Stimulated activated CD8-positive, alpha-beta memory T cell treated with anti-CD3 and anti-CD28 coated beads, Interleukin-7, amount 100 ng/mL, for 1 hour (primary cell): ENCODE data around the gene SOX2.

ENCODE experiments used
- DNase-seq, 2 donors: peaks; one replicate each; pipeline ENCODE4 v3.0.0-alpha.2; 2020; ENCODE audit warnings: low read depth in 2 of 2

SOX2 gene

DNA sequence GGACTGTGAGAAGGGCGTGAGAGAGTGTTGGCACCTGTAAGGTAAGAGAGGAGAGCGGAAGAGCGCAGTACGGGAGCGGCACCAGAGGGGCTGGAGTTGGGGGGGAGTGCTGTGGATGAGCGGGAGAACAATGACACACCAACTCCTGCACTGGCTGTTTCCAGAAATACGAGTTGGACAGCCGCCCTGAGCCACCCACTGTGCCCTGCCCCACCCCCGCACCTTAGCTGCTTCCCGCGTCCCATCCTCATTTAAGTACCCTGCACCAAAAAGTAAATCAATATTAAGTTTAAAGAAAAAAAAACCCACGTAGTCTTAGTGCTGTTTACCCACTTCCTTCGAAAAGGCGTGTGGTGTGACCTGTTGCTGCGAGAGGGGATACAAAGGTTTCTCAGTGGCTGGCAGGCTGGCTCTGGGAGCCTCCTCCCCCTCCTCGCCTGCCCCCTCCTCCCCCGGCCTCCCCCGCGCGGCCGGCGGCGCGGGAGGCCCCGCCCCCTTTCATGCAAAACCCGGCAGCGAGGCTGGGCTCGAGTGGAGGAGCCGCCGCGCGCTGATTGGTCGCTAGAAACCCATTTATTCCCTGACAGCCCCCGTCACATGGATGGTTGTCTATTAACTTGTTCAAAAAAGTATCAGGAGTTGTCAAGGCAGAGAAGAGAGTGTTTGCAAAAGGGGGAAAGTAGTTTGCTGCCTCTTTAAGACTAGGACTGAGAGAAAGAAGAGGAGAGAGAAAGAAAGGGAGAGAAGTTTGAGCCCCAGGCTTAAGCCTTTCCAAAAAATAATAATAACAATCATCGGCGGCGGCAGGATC lies at the start of gene SOX2:
TSS of gene SOX2 (plus strand) at position 601 of the 811 bp plus-strand sequence. CDS start 436 bp downstream, outside the sequence.
- DNase-seq = no peak

DNA sequence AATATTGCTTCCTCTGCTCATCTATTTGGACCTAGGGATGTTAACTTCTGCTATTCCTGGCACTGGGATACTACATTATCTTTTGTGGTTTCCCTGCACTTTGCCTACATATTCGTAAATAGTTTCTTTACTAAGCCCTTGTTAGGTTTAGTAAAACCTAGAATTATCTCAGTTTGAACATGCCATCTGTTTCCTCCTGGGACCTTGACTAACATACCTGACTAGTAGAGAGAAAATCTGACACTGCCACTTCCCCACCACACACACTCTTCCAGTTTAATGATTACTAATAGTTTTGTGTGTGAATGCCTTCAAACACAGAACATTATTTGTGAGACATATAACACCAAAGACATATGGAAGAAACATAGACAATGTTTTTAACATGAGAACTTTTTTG lies 28.2 kb upstream of the SOX2 start:
- DNase-seq = no peak

DNA sequence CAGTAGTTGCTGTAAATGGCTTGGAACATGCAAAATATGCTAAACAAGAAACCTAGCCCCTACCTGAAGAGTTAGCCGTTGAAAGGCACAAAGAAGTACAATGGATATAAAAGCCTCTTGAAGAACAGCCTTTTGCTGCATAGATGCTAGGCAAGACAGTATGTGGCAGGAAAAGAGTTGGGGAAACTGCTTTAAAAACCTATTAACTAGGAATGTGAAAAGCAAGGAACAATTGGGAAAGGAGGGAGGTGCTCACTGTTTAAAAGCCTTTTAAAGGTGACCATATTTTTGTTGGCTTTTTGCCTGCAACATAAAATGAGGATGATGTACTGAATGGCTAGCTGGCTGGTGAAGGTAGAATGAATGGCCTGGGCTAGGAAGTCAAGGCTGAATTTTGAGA lies 24.5 kb upstream of the SOX2 start:
- no peak for DNase-seq

DNA sequence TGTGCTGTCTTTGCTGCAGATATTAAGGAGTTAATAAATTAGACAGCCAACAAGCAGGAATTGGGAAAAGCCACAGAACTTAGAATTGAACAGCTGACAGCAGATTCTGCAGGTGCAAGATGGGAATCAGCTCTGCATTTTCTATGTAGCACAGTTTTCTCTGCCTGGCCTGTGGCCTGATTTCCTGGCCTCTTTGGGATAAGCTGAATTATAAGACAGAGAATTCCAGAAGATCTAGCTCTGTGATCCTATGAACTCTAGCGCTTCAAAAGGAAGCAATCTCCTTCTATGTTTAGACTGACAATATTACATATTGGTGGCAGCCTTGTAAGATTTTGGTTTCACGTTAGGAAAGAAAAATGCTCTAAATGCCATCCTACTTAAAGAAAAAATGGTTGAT lies 24.0 kb upstream of the SOX2 start:
- DNase-seq = no peak

DNA sequence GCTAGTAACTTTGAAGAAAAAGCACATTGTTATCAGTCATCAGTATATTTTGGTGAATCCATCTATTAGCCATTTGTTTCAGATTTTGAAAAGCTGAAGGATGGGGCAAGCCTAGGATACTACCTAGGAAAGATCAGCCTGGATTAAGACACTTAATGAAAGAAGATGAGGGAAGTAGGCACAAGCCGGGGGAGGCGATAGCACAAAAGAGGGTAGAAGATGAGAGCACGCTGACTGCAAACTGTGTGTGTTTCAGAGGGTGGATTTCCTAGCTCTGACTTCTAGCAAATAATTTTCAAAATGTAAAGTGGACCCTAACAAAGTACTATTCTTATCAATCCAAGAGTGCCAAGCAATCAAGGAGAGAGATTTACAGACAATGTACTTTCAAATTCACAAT lies 22.2 kb upstream of the SOX2 start:
- DNase-seq = no peak

DNA sequence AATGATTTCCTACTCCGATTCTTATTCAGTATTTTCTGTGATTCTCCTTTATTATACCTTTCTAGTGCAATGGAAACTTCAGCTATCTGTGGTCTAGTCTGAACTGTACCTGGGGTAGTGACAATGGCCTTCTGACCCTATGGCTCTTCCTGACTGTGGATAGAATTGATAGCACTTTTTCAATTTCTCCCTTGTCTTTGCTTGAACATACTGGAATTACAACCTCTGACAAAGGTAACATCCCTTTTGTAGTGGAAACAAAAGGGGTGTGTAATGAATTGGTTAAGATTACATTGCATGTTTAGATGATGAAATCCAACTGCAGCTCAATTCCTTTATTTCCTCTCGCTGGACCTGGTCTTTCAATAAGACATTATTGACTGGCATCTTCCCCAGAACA lies 21.0 kb upstream of the SOX2 start:
- no peak for DNase-seq

DNA sequence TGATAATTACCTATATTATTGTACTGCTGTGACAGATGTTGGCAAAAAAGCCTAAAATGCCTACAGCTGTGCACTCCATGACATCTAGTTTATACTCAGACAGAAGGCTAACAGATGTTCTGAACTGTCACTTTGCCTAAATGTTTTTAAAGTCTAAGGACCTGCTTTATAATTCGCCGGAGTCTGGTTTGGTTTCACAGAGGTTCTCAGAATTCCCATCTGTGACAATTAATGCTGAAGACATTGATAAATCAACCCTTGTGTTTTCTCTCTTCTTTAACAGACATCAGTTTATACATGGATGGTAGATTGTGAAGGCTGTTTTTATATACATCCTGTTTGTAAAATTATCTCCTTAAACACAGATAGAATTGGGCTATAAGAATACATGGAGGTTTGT lies 19.8 kb upstream of the SOX2 start:
- no peak for DNase-seq

DNA sequence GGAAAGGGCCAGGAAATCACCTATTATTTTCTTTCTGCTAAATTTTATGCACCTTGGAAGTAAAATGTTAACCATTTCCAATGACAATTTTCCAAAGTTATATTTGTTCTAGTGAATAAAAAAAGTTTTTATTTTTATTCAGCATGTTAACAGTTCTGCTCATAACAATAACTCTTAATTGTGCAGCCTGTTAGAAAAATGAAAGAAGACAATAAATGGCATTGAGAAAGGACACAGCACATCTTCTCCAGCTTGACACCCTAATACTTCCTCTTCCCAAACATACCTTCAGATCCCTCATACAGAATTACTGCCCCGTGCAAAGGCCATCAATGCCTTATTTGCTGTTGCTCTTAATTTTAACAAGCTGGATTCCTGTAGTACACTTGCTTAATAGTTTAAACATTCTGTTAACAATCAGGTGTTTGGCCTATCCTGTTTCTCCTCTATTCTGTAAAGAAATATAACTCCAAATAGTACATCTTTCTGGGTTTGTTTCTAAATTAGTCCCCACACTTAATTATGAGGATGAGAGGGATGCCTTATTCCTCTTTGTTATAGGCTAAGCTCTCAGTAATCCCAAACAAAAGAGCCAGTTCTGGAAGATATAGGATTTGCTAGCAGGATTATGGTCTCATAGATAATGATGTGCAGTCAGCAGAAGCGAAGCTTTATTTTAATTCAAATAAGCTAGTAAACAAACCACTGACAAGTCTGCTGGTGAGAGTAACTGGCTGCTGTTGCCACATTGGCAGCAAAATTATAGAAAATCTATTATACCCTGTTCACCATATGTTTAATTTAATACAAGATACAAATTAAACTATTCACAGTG lies 19.2 kb upstream of the SOX2 start:
- no peak for DNase-seq

DNA sequence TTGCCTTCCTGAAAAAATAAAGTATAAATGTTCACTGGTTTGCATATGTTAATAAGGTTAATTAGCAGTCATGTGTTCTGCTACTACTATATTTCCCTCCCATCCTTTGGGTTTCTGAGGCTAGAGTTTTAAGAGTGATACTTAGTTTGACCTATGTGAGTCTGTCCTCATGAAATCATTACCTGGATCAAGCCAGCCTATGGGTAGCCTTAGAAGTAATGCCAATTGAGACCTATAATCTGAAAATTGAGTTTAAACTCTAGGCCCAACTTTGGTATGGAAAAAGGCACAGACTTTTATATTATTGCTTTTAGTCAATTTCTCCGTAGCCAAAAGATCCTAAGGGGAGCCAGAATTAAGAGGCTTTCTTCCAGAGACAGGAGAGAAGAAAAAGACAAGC lies 18.4 kb upstream of the SOX2 start:
- DNase-seq = no peak

DNA sequence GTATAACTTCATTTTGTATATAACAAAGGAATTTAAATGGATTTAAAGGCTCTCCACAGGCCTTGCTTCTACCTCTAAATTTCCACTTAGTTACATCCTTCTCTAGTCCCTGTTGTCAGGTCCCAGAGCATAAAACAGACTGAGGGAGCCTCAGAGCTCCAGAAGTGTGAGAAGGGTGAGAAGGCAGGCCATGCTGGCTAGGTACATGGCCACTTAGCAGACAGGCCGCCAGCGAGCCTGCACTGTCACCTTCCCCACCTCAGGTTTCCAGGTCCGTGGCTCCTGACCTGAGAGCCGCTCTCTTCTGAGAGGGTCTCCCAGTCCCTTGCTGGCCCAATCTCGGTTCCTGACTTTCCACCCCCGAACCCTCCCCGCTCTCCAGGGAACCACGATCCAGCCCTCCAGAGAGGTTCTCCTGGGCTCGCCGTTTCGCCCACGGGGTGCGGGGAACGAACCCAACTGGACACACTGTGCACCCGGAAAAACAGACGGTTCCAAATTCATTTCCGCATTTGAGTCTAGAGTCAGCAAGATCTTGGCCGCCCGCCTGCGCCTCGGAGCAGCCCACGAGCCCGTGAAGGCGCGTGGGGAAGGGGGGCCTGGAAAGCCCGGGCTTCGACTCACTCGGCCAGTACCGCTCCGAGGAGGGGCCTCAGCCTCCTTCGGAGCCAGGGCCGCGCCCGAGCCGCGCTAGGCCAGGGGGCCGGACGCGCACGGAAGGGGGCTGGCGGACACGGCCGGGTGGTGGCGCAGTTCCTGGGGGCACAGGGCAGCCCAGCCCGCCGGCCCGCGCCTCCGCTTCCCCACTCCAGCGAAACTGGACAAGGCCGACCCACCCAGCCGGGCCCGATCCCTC lies 16.7 kb upstream of the SOX2 start:
- no peak for DNase-seq

DNA sequence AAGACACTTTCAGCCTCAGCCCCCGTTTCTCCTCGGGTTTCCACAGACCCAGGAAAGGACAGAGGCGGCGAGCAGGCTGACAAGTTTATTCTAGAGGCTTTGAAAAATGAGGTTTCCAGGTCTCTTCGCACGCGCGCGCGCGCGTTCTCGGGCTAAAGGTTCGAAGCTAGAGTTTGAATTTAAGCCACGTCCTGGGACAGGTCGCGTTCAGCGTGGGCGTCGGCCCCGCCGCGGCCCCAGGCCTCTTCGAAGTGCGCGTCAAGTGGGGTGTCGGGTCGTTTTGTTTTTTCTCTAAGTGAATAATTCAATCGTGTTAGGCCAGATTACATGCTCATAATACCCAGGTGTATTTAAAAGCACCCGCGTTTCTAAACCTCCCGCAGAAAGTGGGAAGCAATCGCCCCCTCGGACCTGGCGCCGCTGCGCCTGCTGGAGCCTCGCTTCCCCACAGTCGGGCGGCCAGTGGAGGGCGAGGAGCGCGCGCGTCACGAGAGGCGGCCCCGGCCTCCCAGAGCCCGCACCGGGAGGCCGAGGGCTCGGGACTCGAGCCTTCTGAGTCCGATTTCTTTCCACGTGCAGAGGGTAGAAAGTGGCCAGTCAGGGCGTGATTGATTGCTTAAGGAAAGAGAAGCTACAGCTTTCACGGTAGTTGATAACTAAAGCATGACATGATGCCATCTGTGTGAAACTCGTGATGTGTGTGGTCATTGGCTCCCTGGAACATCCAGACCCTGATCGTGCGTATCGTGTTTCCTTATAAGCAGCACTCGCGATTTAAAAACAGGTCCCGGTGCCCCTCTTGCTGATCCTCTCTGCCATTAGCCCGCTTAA lies 15.8 kb upstream of the SOX2 start:
- DNase-seq = no peak

DNA sequence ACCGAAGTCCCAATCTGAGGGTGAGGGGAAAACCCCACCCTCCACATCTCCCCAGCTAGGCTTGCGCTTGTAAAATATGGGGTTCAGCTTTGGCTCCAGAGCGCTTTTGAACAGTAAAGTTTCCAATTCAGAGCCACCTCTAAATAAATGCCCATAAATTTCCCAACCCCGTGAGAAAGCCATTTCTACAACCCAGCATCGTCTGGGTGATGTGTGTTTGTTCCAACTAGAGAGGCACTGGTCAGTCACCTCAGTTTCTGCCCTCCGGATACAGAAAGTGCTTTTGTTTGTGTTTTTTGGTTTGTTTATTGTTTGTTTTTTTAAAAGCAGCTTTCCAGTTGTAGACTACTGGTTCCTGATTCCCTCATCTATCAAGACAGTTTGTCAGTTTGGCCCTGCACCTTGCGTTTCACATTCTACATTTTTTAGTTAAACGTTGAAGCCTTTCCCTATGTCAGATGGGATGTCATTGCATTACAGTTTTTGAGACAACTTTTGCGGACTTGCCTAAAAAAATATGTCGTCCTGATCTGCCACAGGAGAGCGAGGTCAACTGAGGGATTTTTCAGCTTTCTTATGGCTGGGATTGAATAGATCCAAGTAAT lies 15.0 kb upstream of the SOX2 start:
- no peak for DNase-seq

DNA sequence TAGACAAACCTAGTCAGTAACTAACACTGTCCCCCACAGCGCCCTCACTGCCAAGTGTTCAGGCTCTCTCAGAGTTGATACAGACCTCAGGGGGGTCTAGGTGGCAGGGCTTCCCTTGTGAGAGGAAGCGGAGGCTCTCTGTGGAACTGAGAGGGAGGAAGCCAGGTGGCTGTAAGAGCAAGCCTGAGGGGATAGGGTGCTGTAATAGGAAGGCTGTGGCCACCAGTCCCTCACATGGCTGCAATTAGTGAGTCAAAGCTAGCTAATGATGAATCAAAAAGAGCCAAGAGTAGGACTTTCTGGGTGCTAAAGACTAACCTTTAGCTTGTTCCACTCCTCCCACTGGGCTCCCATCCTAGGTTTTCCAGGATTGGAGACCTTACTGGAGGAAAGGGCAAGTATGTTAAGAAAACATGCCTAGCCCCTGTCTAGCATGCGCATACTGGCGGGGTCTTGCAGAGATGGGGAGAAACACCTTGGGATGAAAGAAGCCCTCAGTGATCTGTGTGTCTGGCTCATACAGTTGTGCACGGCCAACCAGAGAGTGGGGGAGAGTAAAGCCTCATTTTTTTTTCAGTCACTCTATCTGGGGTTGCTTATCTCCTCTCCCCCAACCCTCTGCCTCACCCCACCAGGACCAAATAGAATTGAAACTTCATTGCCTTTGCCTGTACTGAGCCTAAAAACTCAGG lies 13.3 kb upstream of the SOX2 start:
- DNase-seq = no peak

DNA sequence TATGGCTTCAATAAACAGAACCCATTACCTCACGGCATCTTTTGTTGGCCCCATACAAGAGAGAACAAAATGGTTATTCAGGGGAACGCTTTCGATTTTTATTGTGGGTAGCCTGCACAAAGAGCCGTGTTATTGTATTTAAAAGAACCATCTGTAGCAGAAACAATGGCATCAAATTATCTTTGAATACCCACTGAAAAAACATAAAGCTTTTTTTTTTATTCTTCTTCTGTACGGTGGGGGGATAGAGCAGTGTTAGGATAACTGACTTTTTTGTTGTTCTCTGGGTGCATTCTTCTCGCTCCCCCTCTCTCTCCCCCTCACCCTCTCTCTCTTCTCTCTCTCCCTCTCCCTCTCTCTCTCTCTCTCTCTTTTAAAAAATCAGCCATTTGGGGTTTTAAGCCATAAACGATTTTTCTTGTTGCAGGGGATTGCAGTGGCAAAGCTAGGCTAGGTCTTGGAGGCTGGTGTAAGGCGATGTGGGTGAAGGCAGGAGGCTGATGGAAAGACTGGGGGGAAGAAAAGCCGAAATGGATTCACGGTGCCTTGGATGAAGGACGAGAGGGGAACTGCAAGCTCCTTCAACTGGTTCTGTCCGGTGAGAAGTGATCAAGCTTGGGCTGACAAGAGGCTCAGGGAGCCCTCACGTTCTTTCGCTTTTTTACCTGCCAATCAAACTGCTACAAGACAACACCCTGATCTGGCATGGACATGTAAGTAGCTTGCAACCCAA lies 12.4 kb upstream of the SOX2 start:
- DNase-seq = no peak

DNA sequence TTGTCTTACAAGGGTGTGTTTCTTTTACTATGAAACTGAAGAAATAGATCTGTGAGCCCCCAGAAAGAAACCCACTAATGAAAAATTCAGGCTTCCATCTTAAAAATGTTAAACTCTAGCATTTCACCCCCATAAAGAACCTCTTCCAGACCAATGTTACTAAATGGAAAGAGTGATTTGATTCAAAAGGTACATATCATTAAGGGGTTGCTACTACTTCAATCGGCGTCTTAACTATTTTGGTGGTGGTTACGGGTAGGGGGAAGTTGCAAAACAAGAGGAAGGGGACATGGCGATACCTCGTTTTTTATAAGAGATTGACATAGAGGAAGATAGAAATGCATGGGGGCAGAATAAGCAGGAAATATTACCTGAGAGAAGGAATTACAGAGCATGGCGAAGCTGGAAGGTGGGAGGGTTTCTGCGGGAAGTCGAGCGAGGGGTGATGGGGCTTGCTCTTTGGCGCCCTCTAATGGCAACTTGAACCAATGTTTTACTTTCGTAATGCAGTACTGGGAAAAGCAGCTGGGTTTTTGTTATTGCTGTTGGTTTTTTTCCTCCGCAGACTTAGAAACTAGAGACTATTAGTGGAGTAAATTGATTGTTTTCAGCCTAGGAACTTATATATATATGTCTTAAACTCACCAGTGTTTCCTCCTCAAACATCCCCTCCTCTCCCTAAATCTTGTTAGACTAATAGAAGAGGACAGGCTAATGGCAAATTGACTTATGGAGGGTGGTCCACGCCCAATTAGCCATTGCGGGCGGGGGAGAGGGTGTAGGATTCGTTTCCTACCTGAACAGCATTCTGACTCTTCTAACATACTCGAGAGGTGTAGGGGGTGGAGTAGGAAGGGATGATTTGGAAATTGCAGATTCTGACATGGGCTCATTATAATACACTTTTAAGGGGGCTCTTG lies 11.3 kb upstream of the SOX2 start:
- no peak for DNase-seq

DNA sequence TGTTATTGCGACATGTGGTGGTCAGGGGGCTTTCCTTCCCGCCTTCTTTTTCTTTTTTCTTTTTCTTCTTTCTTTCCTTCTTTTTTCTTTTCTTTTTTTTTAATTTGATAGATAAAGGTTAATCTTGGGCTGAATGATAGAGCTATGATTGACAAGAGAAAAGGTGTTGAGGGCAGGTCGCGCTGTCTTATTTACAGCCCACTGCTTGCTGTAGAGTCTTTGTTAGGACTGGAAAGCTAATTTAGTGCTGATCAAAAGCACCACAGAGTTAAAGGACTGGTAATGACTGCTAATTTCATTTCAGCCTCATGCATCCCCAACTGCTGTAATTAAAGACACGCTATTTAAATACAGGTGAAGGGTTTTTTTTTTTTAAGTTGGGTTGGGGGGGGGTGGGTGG lies 10.6 kb upstream of the SOX2 start:
- no peak for DNase-seq

DNA sequence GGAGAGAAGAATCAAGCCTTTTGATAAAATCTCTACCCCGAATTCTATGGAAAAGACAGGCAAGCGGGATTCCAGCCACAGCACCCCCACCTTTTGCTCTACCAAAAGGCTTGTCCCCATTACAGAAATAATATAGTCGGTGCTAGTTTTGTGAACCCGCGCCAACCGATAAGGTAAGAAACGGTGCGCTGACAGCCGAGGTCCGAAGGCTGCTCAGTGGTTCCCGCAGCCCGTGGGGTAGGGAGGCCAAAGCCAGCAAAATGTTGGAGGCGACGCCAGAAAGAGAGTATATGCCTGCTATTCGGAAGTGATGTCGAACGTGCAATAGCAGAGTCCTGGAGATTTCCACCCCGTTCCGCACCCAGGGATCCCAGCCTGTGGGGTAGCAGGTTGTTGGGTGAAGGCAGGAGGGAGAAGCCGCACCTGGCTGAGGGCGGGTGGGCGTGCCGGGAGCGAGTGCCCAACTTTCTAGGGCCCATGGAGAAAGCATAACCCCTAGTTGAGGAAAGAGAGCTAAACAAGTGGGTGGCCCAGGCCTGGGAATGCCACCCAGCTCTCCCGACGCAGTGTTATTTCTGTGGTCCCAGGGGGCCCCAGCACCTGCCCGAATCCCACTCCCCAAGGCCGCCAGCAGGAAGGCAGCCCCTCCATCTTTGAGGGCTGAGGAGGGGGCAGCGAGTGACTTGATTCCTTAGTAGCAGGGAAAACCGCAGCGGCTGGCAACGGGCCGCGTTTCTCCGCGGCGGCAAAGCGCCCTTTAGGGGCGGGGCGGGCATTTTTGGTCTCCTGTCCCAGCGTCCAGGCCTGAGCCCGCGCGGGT lies 7.9 kb upstream of the SOX2 start:
- DNase-seq = no peak
